Psoas muscle (tissue), 8 donors: Measurements from ENCODE around the gene LRIG2. TPM values are rescaled to one million over a fixed set of nuclear protein-coding genes. Genes with fewer than 3 reads are reported as not detected.

Experiments
- ATAC-seq, 4 donors: fragments of 200-7000 bp; cut with Tn5 transposase; one replicate each; pipeline ENCODE4 v1.9.1; 2020; ENCODE audit warnings: moderate library complexity in 3 of 4, mild to moderate bottlenecking in 2 of 4
- DNase-seq, 2 donors: peaks; one replicate each; pipeline ENCODE4 v3.0.0-alpha.2; 2020
- H3K27ac ChIP-seq: fragments of 200-600 bp; one replicate; pipeline ENCODE4 v1.8.0; 2022
- H3K27me3 ChIP-seq, 3 donors: fragments of 200-600 bp in 1 of 3; one replicate each; pipeline versions ENCODE4 v1.6.1 to v1.8.0; 2013 to 2022; ENCODE audit warnings: low read length in 2 of 3, mild to moderate bottlenecking in 2 of 3, moderate library complexity in 1 of 3; ENCODE audit not compliant: insufficient read depth in 3 of 3
- H3K36me3 ChIP-seq, 2 donors: fragments of 200-600 bp in 1 of 2; one replicate each; pipeline versions ENCODE4 v1.6.1 to v1.8.0; 2013 to 2022; ENCODE audit warnings: low read depth in 1 of 2, mild to moderate bottlenecking in 1 of 2, moderate library complexity in 1 of 2; ENCODE audit not compliant: insufficient read depth in 1 of 2
- H3K4me1 ChIP-seq: fragments of 200-600 bp; one replicate; pipeline ENCODE4 v1.8.0; 2022
- H3K4me3 ChIP-seq: fragments of 200-600 bp; one replicate; pipeline ENCODE4 v1.8.0; 2022; ENCODE audit warnings: mild to moderate bottlenecking
- H3K9me3 ChIP-seq: fragments of 200-600 bp; one replicate; pipeline ENCODE4 v1.8.0; 2022
- WGBS, 3 donors: extraction: QIAGEN DNeasy Blood & Tissue Kit; methylation state at CpG; one replicate each; pipeline versions ENCODE4 v1.1.6 to v1.1.7; 2013; 5-methylcytosine and 5-hydroxymethylcytosine counted together
- intact Hi-C, 2 donors: fragments of 100-400 bp; cut with DNase I; formaldehyde crosslinking; loops; one replicate each; pipeline versions ENCODE4 v1.11.0 to v1.14.2; 2022
- polyA plus RNA-seq, 3 donors: library from polyadenylated mRNA; stranded (reverse); fragments of 200-250 nt; gene quantifications; one replicate each; pipeline ENCODE4 v1.2.3, GENCODE V29; 2013
- total RNA-seq, 4 donors: library from RNA; stranded (reverse); fragmentation: NEBNext Ultra II Directional in 2 of 4; extraction: Animal tissue kit (Norgen Biotek cat#: 25700) in 2 of 4; gene quantifications; one replicate each; pipeline versions ENCODE4 v1.2.1 to v1.2.4, GENCODE V29; 2021 to 2023
- TF ChIP-seq, protein P1 (sequence below): fragments of 200-600 bp; IDR thresholded peaks from one replicate; pipeline ENCODE4 v1.8.0; 2022; ENCODE audit warnings: antibody characterized with exemption
- donor health status: healthy with polysubstance abuse.
- donor health status: DM: no; HTN: no; CAD: no; lungs with moderate emphysema.
- donor health status: Bipolar disorder and iron deficiency.
- donor health status: healthy.
- donor health status: DM: yes; HTN: yes; CAD: no.
- donor health status: DM: no; HTN: no; CAD: no.
- donor health status: DM: no; HTN: no; CAD: no.
- donor health status: DM: yes; HTN: yes; CAD: no.

Gene LRIG2
- total and polyA plus RNA-seq, 7 donors, result 2.2 to 6.0 (median 3.4) TPM

DNA sequence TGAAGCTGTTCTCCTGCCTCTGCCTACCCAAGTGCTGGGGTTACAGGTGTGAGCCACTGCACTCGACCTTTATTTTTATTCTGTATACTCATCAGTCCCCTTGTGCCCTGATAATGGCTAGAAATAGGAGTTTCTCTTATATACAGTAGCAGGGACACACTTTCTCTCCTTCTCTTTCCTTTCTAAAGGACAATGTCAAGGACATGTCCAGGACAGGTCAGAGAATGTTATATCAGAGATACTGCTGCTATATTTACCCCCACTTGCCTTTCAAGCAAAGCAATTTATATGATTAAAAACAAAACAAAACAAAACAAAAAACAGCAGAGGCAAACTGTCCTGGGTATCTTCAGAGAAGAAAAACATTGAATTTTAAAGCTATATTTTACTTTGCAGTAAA lies 43.2 kb upstream of the LRIG2 start:
- 33 to 73% (median 38%) methylated on average over 1 of the region's 1 CpG for WGBS, 3 donors
- H3K27me3 ChIP-seq, result no peaks in the 10 kb centered on the region
- intact Hi-C loops, result no loop called here
- H3K36me3 ChIP-seq, result no peaks in the 10 kb centered on the region
- no peak overlapping the region for H3K27ac ChIP-seq
- ATAC-seq (peak in 2 of 4 donors; percentile 18 to 30), DNase-seq (no peak)
- H3K4me3 ChIP-seq, result no peak overlapping the region
- peaks cover 8% of the 10 kb centered on the region for H3K4me1 ChIP-seq
- TF ChIP-seq, protein P1, sequence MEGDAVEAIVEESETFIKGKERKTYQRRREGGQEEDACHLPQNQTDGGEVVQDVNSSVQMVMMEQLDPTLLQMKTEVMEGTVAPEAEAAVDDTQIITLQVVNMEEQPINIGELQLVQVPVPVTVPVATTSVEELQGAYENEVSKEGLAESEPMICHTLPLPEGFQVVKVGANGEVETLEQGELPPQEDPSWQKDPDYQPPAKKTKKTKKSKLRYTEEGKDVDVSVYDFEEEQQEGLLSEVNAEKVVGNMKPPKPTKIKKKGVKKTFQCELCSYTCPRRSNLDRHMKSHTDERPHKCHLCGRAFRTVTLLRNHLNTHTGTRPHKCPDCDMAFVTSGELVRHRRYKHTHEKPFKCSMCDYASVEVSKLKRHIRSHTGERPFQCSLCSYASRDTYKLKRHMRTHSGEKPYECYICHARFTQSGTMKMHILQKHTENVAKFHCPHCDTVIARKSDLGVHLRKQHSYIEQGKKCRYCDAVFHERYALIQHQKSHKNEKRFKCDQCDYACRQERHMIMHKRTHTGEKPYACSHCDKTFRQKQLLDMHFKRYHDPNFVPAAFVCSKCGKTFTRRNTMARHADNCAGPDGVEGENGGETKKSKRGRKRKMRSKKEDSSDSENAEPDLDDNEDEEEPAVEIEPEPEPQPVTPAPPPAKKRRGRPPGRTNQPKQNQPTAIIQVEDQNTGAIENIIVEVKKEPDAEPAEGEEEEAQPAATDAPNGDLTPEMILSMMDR, result no peak
- H3K9me3 ChIP-seq, result no peaks in the 10 kb centered on the region

- TF ChIP-seq, protein P1, result no peak
- 77 to 89% (median 80%) methylated on average over 8 of the region's 8 CpGs for WGBS, 3 donors
- intact Hi-C loops, result no loop called here
- no peak for DNase-seq
- ATAC-seq, result no peak
- Histone ChIP-seq H3K27ac (no peak overlapping the region), H3K4me1 (peaks cover 8% of the 10 kb centered on the region), H3K27me3 (no peaks in the 10 kb centered on the region), H3K36me3 (no peaks in the 10 kb centered on the region), H3K9me3 (no peaks in the 10 kb centered on the region), H3K4me3 (no peak overlapping the region)
Measured at GRCh38 chr1:113031171-113031933, 41.6 kb upstream of the LRIG2 start.

DNA sequence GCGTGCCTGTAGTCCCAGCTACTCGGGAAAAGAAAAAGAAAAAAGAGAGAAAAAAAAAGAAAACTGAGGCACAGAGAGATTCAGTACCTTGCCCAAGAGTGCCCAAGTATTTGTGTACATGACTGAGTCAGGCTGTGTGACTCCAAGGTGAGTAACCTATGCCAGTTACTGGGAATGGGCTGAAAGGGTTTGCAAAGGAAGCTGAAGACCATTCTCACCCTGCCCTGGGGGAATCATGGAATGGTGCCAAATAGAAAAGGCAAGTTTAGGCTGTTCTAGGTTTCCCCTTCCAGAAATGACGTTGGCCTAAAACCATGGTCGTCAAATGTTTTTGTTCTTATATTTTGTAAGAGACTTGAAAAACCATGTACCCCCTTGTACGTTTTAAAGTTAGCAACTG lies 37.9 kb upstream of the LRIG2 start:
- H3K27ac ChIP-seq, result no peak overlapping the region
- no peak for DNase-seq
- H3K36me3 ChIP-seq, result no peaks in the 10 kb centered on the region
- intact Hi-C loops, result no loop called here
- 90 to 97% (median 92%) methylated on average over 5 of the region's 5 CpGs for WGBS, 3 donors
- H3K4me1 ChIP-seq, result peaks cover 2% of the 10 kb centered on the region
- no peaks in the 10 kb centered on the region for H3K27me3 ChIP-seq
- no peak for ATAC-seq
- TF ChIP-seq, protein P1, result no peak
- H3K9me3 ChIP-seq, result no peaks in the 10 kb centered on the region
- no peak overlapping the region for H3K4me3 ChIP-seq

DNA sequence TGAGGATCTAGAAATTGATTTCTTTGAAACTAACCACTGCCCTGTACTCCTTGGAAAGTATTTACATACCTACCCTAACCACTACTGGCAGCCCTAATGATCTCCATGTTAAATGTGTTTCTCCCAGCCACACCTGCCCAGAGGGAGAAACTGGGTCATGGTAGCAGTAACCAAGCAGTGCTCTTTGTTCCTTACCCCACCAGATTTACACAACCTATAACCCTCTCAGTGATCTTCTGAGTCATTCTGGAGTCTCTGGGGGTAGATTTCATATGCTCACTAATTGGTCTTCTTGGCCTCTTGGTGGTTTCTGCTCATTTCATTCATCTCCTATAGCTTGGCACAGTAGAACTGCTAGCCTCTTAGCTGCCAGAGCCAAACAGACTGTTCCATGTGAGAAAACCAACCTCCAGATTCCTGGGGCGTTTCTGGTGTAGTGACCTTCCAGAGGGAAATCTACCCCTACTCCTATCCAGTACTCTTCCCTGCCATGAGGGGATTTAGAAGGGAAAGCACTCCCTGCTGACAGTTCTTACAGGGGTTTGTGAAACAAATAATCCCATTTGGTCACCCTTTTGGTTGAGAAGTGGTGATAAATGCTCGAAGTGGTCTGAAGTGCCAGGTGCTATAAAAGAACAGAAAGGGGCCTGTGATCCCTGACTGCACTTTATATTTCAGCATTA lies 36.2 kb upstream of the LRIG2 start:
- Histone ChIP-seq H3K27me3 (no peaks in the 10 kb centered on the region), H3K9me3 (no peaks in the 10 kb centered on the region), H3K27ac (no peak overlapping the region), H3K4me1 (no peaks in the 10 kb centered on the region), H3K4me3 (no peak overlapping the region), H3K36me3 (no peaks in the 10 kb centered on the region)
- TF ChIP-seq, protein P1, result no peak
- WGBS, 3 donors, result 54 to 68% (median 58%) methylated on average over 2 of the region's 2 CpGs
- ATAC-seq, result no peak
- DNase-seq, result no peak
- intact Hi-C loops, result no loop called here
